ENCODE results near the gene TSEN34.
"Not testable (repeated sequence)": the region's sequence is repeated elsewhere in the genome, so short reads cannot be mapped to it uniquely, and the experiment has no call there.

DNA sequence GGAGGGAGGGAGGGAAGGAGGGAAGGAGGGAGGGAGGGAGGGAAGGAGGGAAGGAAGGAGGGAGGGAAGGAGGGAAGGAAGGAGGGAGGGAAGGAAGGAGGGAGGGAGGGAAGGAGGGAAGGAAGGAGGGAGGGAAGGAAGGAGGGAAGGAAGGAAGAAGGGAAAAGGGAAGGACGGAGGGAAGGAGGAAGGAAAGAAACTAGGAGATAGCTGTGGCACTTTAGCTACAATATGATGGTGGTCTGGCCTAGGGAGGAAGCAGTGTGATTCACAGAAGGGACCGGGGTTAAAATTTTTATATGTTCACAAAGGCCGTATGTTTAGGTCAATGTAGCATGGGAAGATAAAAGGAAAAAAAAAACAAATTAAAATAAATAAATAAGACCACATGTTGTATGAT, 9.2 kb upstream of the TSEN34 start:
- TF ChIP-seq, protein P1, sequence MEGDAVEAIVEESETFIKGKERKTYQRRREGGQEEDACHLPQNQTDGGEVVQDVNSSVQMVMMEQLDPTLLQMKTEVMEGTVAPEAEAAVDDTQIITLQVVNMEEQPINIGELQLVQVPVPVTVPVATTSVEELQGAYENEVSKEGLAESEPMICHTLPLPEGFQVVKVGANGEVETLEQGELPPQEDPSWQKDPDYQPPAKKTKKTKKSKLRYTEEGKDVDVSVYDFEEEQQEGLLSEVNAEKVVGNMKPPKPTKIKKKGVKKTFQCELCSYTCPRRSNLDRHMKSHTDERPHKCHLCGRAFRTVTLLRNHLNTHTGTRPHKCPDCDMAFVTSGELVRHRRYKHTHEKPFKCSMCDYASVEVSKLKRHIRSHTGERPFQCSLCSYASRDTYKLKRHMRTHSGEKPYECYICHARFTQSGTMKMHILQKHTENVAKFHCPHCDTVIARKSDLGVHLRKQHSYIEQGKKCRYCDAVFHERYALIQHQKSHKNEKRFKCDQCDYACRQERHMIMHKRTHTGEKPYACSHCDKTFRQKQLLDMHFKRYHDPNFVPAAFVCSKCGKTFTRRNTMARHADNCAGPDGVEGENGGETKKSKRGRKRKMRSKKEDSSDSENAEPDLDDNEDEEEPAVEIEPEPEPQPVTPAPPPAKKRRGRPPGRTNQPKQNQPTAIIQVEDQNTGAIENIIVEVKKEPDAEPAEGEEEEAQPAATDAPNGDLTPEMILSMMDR (IDR thresholded peaks at IDR 0.05; ENCODE audit: borderline replicate concordance, extremely low read depth, low read length, poor library complexity, severe bottlenecking) = not testable (repeated sequence)
- TF ChIP-seq EZH2 (IDR thresholded peaks at IDR 0.05; ENCODE audit: borderline replicate concordance, low read depth, low read length, severe bottlenecking) = not testable (repeated sequence)

Data from DND-41 (cell line).